Measurements from ENCODE around the gene NFASC. TPM values are rescaled to one million over a fixed set of nuclear protein-coding genes. Genes with fewer than 3 reads are reported as not detected.

Gene NFASC
- total and polyA plus RNA-seq, 2 experiments from 2014 or later, result 0.75 to 2.2 TPM

DNA sequence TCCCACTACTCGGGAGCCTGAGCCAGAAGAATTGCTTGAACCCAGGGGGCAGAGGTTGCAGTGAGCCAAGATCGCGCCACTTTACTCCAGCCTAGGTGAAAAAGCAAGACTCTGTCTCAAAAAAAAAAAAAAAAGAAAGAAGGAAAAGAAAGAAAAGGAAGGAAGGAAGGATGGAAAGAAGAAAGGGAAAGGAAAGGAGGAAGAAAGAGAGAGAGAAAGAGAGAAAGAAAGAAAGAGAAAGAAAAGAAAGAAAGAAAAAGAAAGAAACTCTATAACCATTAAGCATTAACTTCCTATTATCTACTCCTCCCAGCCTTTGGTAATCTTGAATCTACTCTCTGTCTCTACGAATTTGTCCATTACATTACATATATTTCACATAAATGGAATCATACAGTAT lies 6.9 kb upstream of the NFASC start:
- peaks cover 3% of the 10 kb centered on the region for H3K4me1 ChIP-seq (ENCODE audit: insufficient read depth)
- H3K4me2 ChIP-seq, result no peak overlapping the region
- no peaks in the 10 kb centered on the region for H4K20me1 ChIP-seq (ENCODE audit: insufficient read depth, poor library complexity, severe bottlenecking)
- H3K9me3 ChIP-seq (ENCODE audit: low read depth), result no peaks in the 10 kb centered on the region
- H3K9me2 ChIP-seq (replicated peaks; ENCODE audit: insufficient read depth), result no peaks in the 10 kb centered on the region
- H3K27ac ChIP-seq, result no peak overlapping the region
- no peak for DNase-seq (ENCODE audit: low spot score)
- no peak overlapping the region for H3K4me3 ChIP-seq
- H3K27me3 ChIP-seq, result peaks cover 4% of the 10 kb centered on the region
- no peaks in the 10 kb centered on the region for H3K36me3 ChIP-seq (replicated peaks; ENCODE audit: insufficient read depth, low read depth)
- TF ChIP-seq EZH2phosphoT487 (IDR thresholded peaks at IDR 0.05; ENCODE audit: low read depth, severe bottlenecking, unreplicated experiment) (no peak), EZH2 (IDR thresholded peaks at IDR 0.05; ENCODE audit: borderline replicate concordance) (no peak), CTCF (IDR thresholded peaks at IDR 0.05; ENCODE audit: poor library complexity) (no peak)
- H2AFZ ChIP-seq, result no peak overlapping the region
- no peaks in the 10 kb centered on the region for H3K79me2 ChIP-seq
- 86% methylated on average over 4 of the region's 4 CpGs for WGBS (ENCODE audit: low lambda C conversion rate, missing lambda C conversion rate)

GRCh38 chr1:204866051-204866596 lies 4.5 kb upstream of the NFASC start:
- Histone ChIP-seq H2AFZ (no peak overlapping the region), H3K4me1 (ENCODE audit: insufficient read depth) (no peaks in the 10 kb centered on the region), H3K36me3 (replicated peaks; ENCODE audit: insufficient read depth, low read depth) (no peaks in the 10 kb centered on the region), H3K9me2 (replicated peaks; ENCODE audit: insufficient read depth) (no peaks in the 10 kb centered on the region), H3K9me3 (ENCODE audit: low read depth) (no peaks in the 10 kb centered on the region), H3K79me2 (no peaks in the 10 kb centered on the region), H4K20me1 (ENCODE audit: insufficient read depth, poor library complexity, severe bottlenecking) (no peaks in the 10 kb centered on the region), H3K4me3 (no peak overlapping the region), H3K4me2 (no peak overlapping the region), H3K27ac (no peak overlapping the region), H3K27me3 (peaks cover 4% of the 10 kb centered on the region)
- no peak for DNase-seq (ENCODE audit: low spot score)
- WGBS (ENCODE audit: low lambda C conversion rate, missing lambda C conversion rate), result 80% methylated on average over 5 of the region's 5 CpGs
- no peak for TF ChIP-seq CTCF (IDR thresholded peaks at IDR 0.05; ENCODE audit: poor library complexity)
- TF ChIP-seq EZH2phosphoT487 (IDR thresholded peaks at IDR 0.05; ENCODE audit: low read depth, severe bottlenecking, unreplicated experiment), result no peak
- TF ChIP-seq EZH2 (IDR thresholded peaks at IDR 0.05; ENCODE audit: borderline replicate concordance), result no peak

DNA sequence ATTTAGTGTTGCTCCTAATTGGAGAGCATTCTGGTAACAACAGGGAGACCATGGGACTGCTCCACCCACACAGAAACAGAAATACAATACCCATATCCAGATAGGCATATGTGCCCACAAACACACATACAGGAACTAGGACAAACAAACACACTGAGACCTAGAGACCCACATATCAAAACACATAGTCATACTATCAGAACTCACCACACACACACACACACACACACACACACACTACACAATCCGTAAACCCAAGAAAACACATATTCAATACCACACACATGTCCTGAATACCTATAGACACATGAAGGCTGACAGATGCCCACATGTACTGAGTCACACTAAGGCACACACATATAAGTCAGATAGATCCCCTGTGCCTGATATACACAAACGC lies 3.5 kb upstream of the NFASC start:
- peaks cover 4% of the 10 kb centered on the region for H3K27me3 ChIP-seq
- H3K4me2 ChIP-seq, result no peak overlapping the region
- no peaks in the 10 kb centered on the region for H4K20me1 ChIP-seq (ENCODE audit: insufficient read depth, poor library complexity, severe bottlenecking)
- H2AFZ ChIP-seq, result no peak overlapping the region
- H3K9me3 ChIP-seq (ENCODE audit: low read depth), result no peaks in the 10 kb centered on the region
- no peaks in the 10 kb centered on the region for H3K79me2 ChIP-seq
- WGBS (ENCODE audit: low lambda C conversion rate, missing lambda C conversion rate), result 84% methylated on average over 2 of the region's 2 CpGs
- no peaks in the 10 kb centered on the region for H3K9me2 ChIP-seq (replicated peaks; ENCODE audit: insufficient read depth)
- DNase-seq (ENCODE audit: low spot score), result no peak
- no peak for TF ChIP-seq CTCF (IDR thresholded peaks at IDR 0.05; ENCODE audit: poor library complexity)
- no peak for TF ChIP-seq EZH2phosphoT487 (IDR thresholded peaks at IDR 0.05; ENCODE audit: low read depth, severe bottlenecking, unreplicated experiment)
- no peak for TF ChIP-seq EZH2 (IDR thresholded peaks at IDR 0.05; ENCODE audit: borderline replicate concordance)
- H3K4me3 ChIP-seq, result no peak overlapping the region
- no peak overlapping the region for H3K27ac ChIP-seq
- H3K36me3 ChIP-seq (replicated peaks; ENCODE audit: insufficient read depth, low read depth), result no peaks in the 10 kb centered on the region
- no peaks in the 10 kb centered on the region for H3K4me1 ChIP-seq (ENCODE audit: insufficient read depth)

All from hepatocyte (in vitro differentiated cells).